ENCODE results near the gene SURF1.
"Not testable (repeated sequence)": the region's sequence is repeated elsewhere in the genome, so short reads cannot be mapped to it uniquely, and the experiment has no call there.

Gene SURF1

GRCh38 chr9:133335924-133336811, 20.1 kb downstream of the SURF1 start, which contains the start of gene SURF6:
SURF6 (minus strand) TSS chr9:133336188; CDS start chr9:133336132, 56 bp downstream.
- Histone ChIP-seq H3K4me3 (peak within 1 kb of the TSS; percentile 82), H3K27ac (peak within 1 kb of the TSS in 1 of 2 donors; percentile 80)
- TF ChIP-seq CTCF (IDR thresholded peaks at IDR 0.05), result no peak
- DNase-seq (ENCODE audit: low spot score), result peak; percentile 89

- H3K4me3 ChIP-seq, result peak overlapping the region; percentile 82
These were observed 21.4 kb downstream of the SURF1 start for GRCh38 chr9:133334888-133335287.

GRCh38 chr9:133334161-133334560, 22.1 kb downstream of the SURF1 start:
- no peak for DNase-seq (ENCODE audit: low spot score)
- no peak for TF ChIP-seq CTCF (IDR thresholded peaks at IDR 0.05)
- Histone ChIP-seq H3K4me3 (no peak overlapping the region), H3K27ac (no peak overlapping the region)

More at GRCh38 chr9:133334888-133335287, 21.4 kb downstream of the SURF1 start:
- DNase-seq (ENCODE audit: low spot score); H3K27ac ChIP-seq: not testable (repeated sequence)

- Histone ChIP-seq H3K4me3 (no peak overlapping the region), H3K27ac (no peak overlapping the region)
- no peak for TF ChIP-seq CTCF (IDR thresholded peaks at IDR 0.05)
- DNase-seq (ENCODE audit: low spot score), result no peak
These were observed 22.7 kb downstream of the SURF1 start for GRCh38 chr9:133333566-133333965.

GRCh38 chr9:133333011-133333410, 23.3 kb downstream of the SURF1 start:
- no peak overlapping the region for H3K4me3 ChIP-seq
- H3K27ac ChIP-seq, result no peak overlapping the region
- no peak for DNase-seq (ENCODE audit: low spot score)

GRCh38 chr9:133332381-133332730, 23.9 kb downstream of the SURF1 start:
- no peak overlapping the region for H3K27ac ChIP-seq
- TF ChIP-seq CTCF (IDR thresholded peaks at IDR 0.05), result no peak

More at GRCh38 chr9:133333011-133333410, 23.3 kb downstream of the SURF1 start:
- no peak for TF ChIP-seq CTCF (IDR thresholded peaks at IDR 0.05)

GRCh38 chr9:133331641-133332380, 24.5 kb downstream of the SURF1 start:
- H3K27ac ChIP-seq, result no peak overlapping the region
- no peak overlapping the region for H3K4me3 ChIP-seq
- no peak for DNase-seq (ENCODE audit: low spot score)
- no peak for TF ChIP-seq CTCF (IDR thresholded peaks at IDR 0.05)

More at GRCh38 chr9:133332381-133332730, 23.9 kb downstream of the SURF1 start:
- no peak overlapping the region for H3K4me3 ChIP-seq
- no peak for DNase-seq (ENCODE audit: low spot score)

Data from coronary artery (tissue), 2 donors.